ENCODE measurements around the gene TMEM258.

Gene TMEM258

GRCh38 chr11:61836193-61836592, 43.8 kb upstream of the TMEM258 start:
- no peak for TF ChIP-seq CTCF (conservative IDR thresholded peaks at IDR 0.05)
- H3K27ac ChIP-seq = no peak overlapping the region

- peak overlapping the region; percentile 74 for H3K27ac ChIP-seq
- TF ChIP-seq CTCF (conservative IDR thresholded peaks at IDR 0.05) = no peak
Measured at GRCh38 chr11:61834278-61835048, 42.1 kb upstream of the TMEM258 start.

- H3K27ac ChIP-seq = peak overlapping the region; percentile 74
- no peak for TF ChIP-seq CTCF (conservative IDR thresholded peaks at IDR 0.05)
Measured at GRCh38 chr11:61833926-61834277, 41.5 kb upstream of the TMEM258 start.

GRCh38 chr11:61833471-61833870, 41.1 kb upstream of the TMEM258 start:
- TF ChIP-seq CTCF (conservative IDR thresholded peaks at IDR 0.05) = no peak
- peak overlapping the region; percentile 74 for H3K27ac ChIP-seq

GRCh38 chr11:61832754-61833153, 40.4 kb upstream of the TMEM258 start:
- TF ChIP-seq CTCF (conservative IDR thresholded peaks at IDR 0.05) = no peak; the same call in 1 of the 2 replicates
- H3K27ac ChIP-seq = peak overlapping the region; percentile 74

GRCh38 chr11:61832207-61832606, 39.8 kb upstream of the TMEM258 start:
- H3K27ac ChIP-seq = peak overlapping the region; percentile 74
- TF ChIP-seq CTCF (conservative IDR thresholded peaks at IDR 0.05) = no peak

GRCh38 chr11:61830237-61831105, 38.1 kb upstream of the TMEM258 start:
- no peak for TF ChIP-seq CTCF (conservative IDR thresholded peaks at IDR 0.05)
- peak overlapping the region; percentile 69 for H3K27ac ChIP-seq

Measured in VCaP (cell line).